Tibial artery (tissue), 4 donors: ENCODE results near the gene CHD9.
"Not testable (repeated sequence)": the region's sequence is repeated elsewhere in the genome, so short reads cannot be mapped to it uniquely, and the experiment has no call there.

Source experiments
- DNase-seq, 2 donors: peaks; one replicate each; pipeline ENCODE4 v3.0.0-alpha.2; 2019
- H3K27ac ChIP-seq, 2 donors: fragments of 200-600 bp; sonication (generic) in 1 of 2; 1 replicate in 1 of 2; 2 replicates in 1 of 2; pipeline ENCODE4 v1.5.1; 2018 to 2019; ENCODE audit warnings: mild to moderate bottlenecking in 1 of 2
- H3K27me3 ChIP-seq, 2 donors: fragments of 200-600 bp; sonication (generic) in 1 of 2; one replicate each; pipeline versions ENCODE4 v1.5.1 to v1.6.0; 2016 to 2019
- H3K36me3 ChIP-seq, 3 donors: fragments of 200-600 bp; sonication (generic) in 2 of 3; one replicate each; pipeline ENCODE4 v1.5.1; 2016 to 2019; ENCODE audit warnings: mild to moderate bottlenecking in 2 of 3
- H3K4me1 ChIP-seq, 4 donors: fragments of 200-600 bp; sonication (generic) in 2 of 4; 1 replicate in 3 of 4; 2 replicates in 1 of 4; pipeline ENCODE4 v1.5.1; 2016 to 2019
- H3K4me3 ChIP-seq, 2 donors: fragments of 200-600 bp; sonication (generic) in 1 of 2; 1 replicate in 1 of 2; 2 replicates in 1 of 2; pipeline ENCODE4 v1.5.1; 2018 to 2019; ENCODE audit warnings: mild to moderate bottlenecking in 2 of 2
- H3K9me3 ChIP-seq, 3 donors: fragments of 200-600 bp; sonication (generic) in 1 of 3; one replicate each; pipeline ENCODE4 v1.5.1; 2016 to 2019
- intact Hi-C: fragments of 100-400 bp; cut with DNase I; formaldehyde crosslinking; loops from one replicate; pipeline ENCODE4 v1.15.0; 2023; ENCODE audit warnings: low total_unique reads
- TF ChIP-seq, protein P1 (sequence below), 2 experiments: fragments of 200-600 bp in 1 of 2; fragments of 450-650 bp in 1 of 2; IDR thresholded peaks; one replicate each; pipeline ENCODE4 v1.5.1; 2017 to 2019; ENCODE audit warnings: antibody characterized with exemption in 2 of 2, mild to moderate bottlenecking in 1 of 2, moderate library complexity in 1 of 2

CHD9 gene

DNA sequence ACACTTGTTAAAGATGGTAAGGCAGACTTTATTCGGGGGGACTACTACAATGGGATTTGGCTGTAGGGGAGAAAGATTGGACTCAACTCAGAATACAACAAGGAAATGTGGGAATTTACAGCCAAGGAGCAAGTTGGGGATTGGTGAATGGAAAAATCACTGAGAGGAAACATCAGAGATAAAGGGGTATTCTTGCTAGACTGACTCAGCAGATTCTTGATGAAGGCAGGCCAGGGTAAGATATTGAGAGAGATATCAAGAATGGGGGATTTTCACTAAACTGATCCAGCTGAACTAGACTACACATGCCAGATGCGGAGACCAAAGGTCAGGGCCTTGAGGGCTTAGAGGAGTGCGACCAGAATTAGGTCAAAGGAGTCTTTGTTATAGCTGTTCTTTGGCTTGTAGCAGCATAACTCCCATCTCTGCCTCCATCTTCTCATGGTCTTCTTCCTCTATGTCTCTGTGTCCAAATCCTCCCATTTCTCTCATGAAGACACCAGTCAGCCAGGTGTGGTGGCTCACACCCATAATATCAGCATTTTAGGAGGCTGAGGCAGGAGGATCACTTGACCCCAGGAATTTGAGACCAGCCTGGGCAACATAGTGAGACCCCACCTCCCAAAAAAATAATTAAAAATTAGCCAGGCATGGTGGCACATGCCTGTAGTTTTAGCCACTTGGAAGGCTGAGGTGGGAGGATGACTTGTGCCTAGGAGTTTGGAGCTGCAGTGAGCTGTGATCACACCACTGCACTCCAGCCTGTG, 19.4 kb upstream of the CHD9 start:
- no peak overlapping the region for H3K4me3 ChIP-seq
- H3K27me3 ChIP-seq = peaks cover 0 to 6% of the 10 kb centered on the region in 2 donors
- no peaks in the 10 kb centered on the region for H3K36me3 ChIP-seq
- no peaks in the 10 kb centered on the region for H3K9me3 ChIP-seq
- H3K27ac ChIP-seq = no peak overlapping the region
- intact Hi-C loops = no loop called here
- DNase-seq = no peak
- TF ChIP-seq, protein P1, sequence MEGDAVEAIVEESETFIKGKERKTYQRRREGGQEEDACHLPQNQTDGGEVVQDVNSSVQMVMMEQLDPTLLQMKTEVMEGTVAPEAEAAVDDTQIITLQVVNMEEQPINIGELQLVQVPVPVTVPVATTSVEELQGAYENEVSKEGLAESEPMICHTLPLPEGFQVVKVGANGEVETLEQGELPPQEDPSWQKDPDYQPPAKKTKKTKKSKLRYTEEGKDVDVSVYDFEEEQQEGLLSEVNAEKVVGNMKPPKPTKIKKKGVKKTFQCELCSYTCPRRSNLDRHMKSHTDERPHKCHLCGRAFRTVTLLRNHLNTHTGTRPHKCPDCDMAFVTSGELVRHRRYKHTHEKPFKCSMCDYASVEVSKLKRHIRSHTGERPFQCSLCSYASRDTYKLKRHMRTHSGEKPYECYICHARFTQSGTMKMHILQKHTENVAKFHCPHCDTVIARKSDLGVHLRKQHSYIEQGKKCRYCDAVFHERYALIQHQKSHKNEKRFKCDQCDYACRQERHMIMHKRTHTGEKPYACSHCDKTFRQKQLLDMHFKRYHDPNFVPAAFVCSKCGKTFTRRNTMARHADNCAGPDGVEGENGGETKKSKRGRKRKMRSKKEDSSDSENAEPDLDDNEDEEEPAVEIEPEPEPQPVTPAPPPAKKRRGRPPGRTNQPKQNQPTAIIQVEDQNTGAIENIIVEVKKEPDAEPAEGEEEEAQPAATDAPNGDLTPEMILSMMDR (IDR thresholded peaks at IDR 0.05) = no peak
- no peaks in the 10 kb centered on the region for H3K4me1 ChIP-seq

DNA sequence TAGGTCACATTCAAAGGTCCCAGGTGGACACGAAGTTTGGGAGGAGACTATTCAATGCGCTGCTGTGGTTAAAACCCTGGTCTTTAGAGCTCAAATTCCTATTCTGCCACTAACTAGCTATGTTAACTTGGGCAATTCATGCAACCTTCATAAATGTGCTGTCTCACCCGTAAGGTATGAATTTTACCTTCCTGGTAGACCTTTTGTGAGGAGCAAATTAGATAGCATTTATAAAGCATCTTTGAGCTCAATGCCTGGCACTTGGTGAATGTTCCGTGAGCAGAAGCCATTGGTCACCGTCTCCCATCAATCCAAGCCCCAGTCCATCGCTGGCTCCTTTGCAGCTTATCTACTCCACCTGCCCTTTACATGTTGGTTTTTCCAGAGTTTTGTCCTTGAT, 18.7 kb upstream of the CHD9 start:
- Histone ChIP-seq H3K4me1 (peaks cover 0 to 2% (median 0%) of the 10 kb centered on the region in 4 donors), H3K27me3 (peaks cover 0 to 6% of the 10 kb centered on the region in 2 donors), H3K27ac (no peak overlapping the region), H3K9me3 (no peaks in the 10 kb centered on the region), H3K4me3 (no peak overlapping the region), H3K36me3 (no peaks in the 10 kb centered on the region)
- intact Hi-C loops = no loop called here
- no peak for DNase-seq
- TF ChIP-seq, protein P1 (IDR thresholded peaks at IDR 0.05) = no peak

DNA sequence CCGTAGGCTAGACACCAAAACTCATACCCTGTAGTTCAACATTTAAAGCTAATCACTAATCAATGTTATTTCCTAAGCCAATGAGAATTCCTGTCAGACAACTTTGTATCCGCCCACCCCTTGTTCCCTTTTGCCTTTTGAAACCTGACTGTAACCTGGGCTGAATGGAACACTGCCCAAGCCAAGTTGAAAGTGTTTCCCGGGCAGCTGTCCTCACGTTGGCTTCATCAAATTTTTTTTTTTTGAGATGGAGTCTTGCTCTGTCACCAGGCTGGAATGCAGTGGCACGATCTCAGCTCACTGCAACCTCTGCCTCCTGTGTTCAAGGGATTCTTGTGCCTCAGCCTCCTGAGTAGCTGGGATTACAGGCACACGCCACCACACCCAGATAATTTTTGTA, 18.1 kb upstream of the CHD9 start:
- H3K27me3 ChIP-seq, H3K36me3 ChIP-seq, H3K27ac ChIP-seq, H3K4me1 ChIP-seq, H3K4me3 ChIP-seq, H3K9me3 ChIP-seq, intact Hi-C loops, DNase-seq: not testable (repeated sequence)

DNA sequence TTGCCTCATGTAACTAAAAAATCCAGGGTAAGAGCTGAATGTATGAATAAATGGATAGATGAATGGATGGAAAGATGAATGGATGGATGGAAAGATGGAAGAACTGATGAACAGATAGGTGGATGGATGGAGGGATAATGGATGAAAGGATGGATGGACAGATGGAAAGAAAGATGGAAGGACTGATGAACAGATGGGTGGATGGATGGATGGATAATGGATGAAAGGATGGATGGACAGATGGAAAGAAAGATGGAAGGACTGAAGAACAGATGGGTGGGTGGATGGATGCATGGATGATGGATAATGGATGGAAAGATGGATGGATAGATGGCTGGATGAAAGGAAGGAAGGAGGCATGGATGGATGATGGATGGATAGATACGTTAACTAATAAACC, 14.0 kb upstream of the CHD9 start:
- no peak for DNase-seq
- Histone ChIP-seq H3K4me3 (no peak overlapping the region), H3K27ac (no peak overlapping the region), H3K27me3 (peaks cover 0 to 22% of the 10 kb centered on the region in 2 donors), H3K9me3 (no peaks in the 10 kb centered on the region), H3K4me1 (peaks cover 0 to 17% (median 8%) of the 10 kb centered on the region in 4 donors), H3K36me3 (no peaks in the 10 kb centered on the region)
- TF ChIP-seq, protein P1 (IDR thresholded peaks at IDR 0.05) = no peak
- intact Hi-C loops = no loop called here

DNA sequence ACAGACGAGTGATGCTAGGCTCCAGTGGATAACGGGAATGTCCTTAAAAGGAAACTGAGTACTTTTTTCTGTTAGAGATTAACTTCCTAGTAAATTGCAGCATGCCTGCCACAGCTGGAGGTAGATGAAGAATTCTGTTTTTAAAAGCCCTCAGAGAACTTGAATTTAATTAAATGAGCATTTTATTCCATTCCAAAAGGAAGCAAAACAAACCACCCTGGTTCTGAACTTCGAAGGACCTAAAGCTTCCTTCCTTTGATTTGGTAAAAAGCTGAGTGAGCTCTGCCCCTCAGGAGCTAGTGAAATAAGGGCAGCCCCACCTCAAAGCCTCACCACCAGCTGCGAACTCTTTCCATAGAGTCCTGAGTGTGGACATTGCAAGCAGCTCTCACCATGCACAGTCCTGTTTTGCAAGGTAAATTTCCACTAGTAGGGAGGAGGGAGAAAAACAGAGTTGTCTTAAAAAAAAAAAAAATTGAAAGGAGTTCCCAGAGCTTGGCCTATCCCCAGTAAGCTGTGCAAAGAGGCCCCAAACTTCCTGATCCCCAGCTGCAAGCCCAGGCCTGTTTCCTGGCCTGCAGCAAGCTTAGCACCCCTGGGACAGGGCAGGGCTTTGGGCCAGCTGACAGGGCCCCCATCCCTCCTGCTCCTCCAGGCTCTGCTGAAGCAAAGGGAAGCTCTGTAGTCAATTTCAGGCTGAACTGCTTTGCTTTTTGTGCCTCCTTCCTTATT, 13.3 kb upstream of the CHD9 start:
- Histone ChIP-seq H3K27me3 (peaks cover 0 to 22% of the 10 kb centered on the region in 2 donors), H3K4me3 (no peak overlapping the region), H3K4me1 (peaks cover 0 to 17% (median 8%) of the 10 kb centered on the region in 4 donors), H3K9me3 (no peaks in the 10 kb centered on the region), H3K36me3 (no peaks in the 10 kb centered on the region), H3K27ac (no peak overlapping the region)
- TF ChIP-seq, protein P1 (IDR thresholded peaks at IDR 0.05) = no peak
- intact Hi-C loops = no loop called here
- peak in 1 of 2 donors; percentile 47 for DNase-seq

DNA sequence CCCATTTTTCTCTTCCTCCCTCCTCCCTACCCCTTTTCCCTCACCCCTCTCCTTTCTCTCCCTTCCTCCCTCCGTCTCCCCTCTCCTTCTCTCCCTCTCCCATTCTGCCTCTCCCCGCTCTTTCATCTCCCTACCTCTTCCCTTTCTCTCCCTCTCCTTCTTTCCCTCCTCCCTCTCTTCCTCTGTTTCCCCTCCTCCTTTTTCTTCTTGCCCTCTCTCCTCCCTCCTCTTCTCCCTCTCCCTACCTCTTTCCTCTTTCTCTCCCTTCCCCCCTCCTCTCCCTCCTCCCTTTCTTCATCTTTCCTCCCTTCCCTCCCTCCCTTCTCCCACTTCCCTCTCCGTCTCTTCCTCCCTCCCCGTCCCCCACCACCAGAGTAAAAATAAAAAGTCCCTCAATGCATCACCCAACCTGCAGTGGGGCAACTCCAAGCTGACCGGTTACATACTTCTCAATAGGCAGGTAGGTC, 12.5 kb upstream of the CHD9 start:
- no peak overlapping the region for H3K27ac ChIP-seq
- no peaks in the 10 kb centered on the region for H3K9me3 ChIP-seq
- no peak for DNase-seq
- peaks cover 0 to 20% of the 10 kb centered on the region in 2 donors for H3K27me3 ChIP-seq
- H3K4me1 ChIP-seq = peaks cover 0 to 17% (median 8%) of the 10 kb centered on the region in 4 donors
- H3K4me3 ChIP-seq = no peak overlapping the region
- no peaks in the 10 kb centered on the region for H3K36me3 ChIP-seq
- intact Hi-C loops = no loop called here
- TF ChIP-seq, protein P1 (IDR thresholded peaks at IDR 0.05) = no peak
